Testis (tissue), 5 donors: ENCODE results near the gene NAXE. TPM values are rescaled to one million over a fixed set of nuclear protein-coding genes. Genes with fewer than 3 reads are reported as not detected.
A peak's percentile ranks its signal among the peaks of the same experiment; 100 is the strongest.

Source experiments
- DNase-seq: peaks from one replicate; pipeline ENCODE4 v3.0.0-alpha.2; 2019
- H3K27ac ChIP-seq, 2 donors: fragments of 200-600 bp; sonication (generic); one replicate each; pipeline ENCODE4 v1.5.1; 2019
- H3K27me3 ChIP-seq: fragments of 200-600 bp; sonication (generic); one replicate; pipeline ENCODE4 v1.5.1; 2019
- H3K36me3 ChIP-seq: fragments of 200-600 bp; sonication (generic); one replicate; pipeline ENCODE4 v1.5.1; 2017; ENCODE audit warnings: low read depth; ENCODE audit errors: missing control alignments
- H3K4me1 ChIP-seq: fragments of 200-600 bp; sonication (generic); one replicate; pipeline ENCODE4 v1.5.1; 2019
- H3K4me3 ChIP-seq, 2 donors: fragments of 200-600 bp; sonication (generic); one replicate each; pipeline ENCODE4 v1.5.1; 2017 to 2019
- H3K9me3 ChIP-seq: fragments of 200-600 bp; sonication (generic); one replicate; pipeline ENCODE4 v1.5.1; 2017
- CTCF ChIP-seq, 3 experiments: fragments of 450-650 bp in 2 of 3; fragments of 200-600 bp in 1 of 3; sonication (generic) in 1 of 3; IDR thresholded peaks; one replicate each; pipeline ENCODE4 v1.5.1; 2016 to 2019; ENCODE audit warnings: antibody characterized with exemption in 3 of 3, mild to moderate bottlenecking in 2 of 3, moderate library complexity in 1 of 3
- POLR2A ChIP-seq: fragments of 450-650 bp; IDR thresholded peaks from one replicate; pipeline ENCODE4 v1.6.1; 2017; ENCODE audit warnings: antibody characterized with exemption, mild to moderate bottlenecking, moderate library complexity
- WGBS, 2 donors: methylation state at CpG; one replicate each; pipeline ENCODE4 v1.1.5; 2018; 5-methylcytosine and 5-hydroxymethylcytosine counted together
- intact Hi-C: fragments of 100-400 bp; cut with DNase I; formaldehyde crosslinking; loops from one replicate; pipeline ENCODE4 v1.15.1; 2023; ENCODE audit warnings: low total_unique reads
- long read RNA-seq, 2 donors: transcript quantifications; one replicate each; lab custom pipeline, GENCODE V29; 2026
- polyA plus RNA-seq: library from polyadenylated mRNA; stranded (reverse); fragments of 350-450 nt; fragmentation: Illumina TruSeq; extraction: RNeasy Lipid Tissue Mini Kit (QIAGEN cat#74804); gene quantifications from one replicate; pipeline ENCODE4 v1.2.3, GENCODE V29; 2014; ENCODE audit warnings: low read depth, low replicate concordance; ENCODE audit not compliant: insufficient read depth
- total RNA-seq, 2 donors: library from RNA; depleted of rRNA; stranded (reverse); fragments of >200 nt; gene quantifications; one replicate each; pipeline ENCODE4 v1.2.3, GENCODE V29; 2016

NAXE gene
- total RNA-seq (100 to 1,000 TPM; 142 to 200 TPM), polyA plus RNA-seq (110 TPM)
- long read RNA-seq, donor 1, transcript NAXE-203 (6 exons, 1,125 nt), result major isoform, 50 of 62 reads
- long read RNA-seq, donor 1, partial matches to known transcripts, result 0 of 62 reads
- long read RNA-seq, donor 1, other reads (novel, unspliced or antisense), result 10 of 62 reads
- long read RNA-seq, donor 2, transcript NAXE-203 (6 exons, 1,125 nt), result major isoform, 33 of 53 reads
- long read RNA-seq, donor 2, partial matches to known transcripts, result 7 of 53 reads
- long read RNA-seq, donor 2, other reads (novel, unspliced or antisense), result 12 of 53 reads

- H3K4me1 ChIP-seq, result peaks cover 24% of the 10 kb centered on the region
- no peaks in the 10 kb centered on the region for H3K27me3 ChIP-seq
- 0% methylated on average over 4 to 25 of the region's 60 CpGs for WGBS, 2 donors
- H3K9me3 ChIP-seq, result no peaks in the 10 kb centered on the region
- H3K4me3 ChIP-seq, result peak within 1 kb of the TSS; percentile 73 to 86
- H3K27ac ChIP-seq, result peak within 1 kb of the TSS; percentile 77 to 81
- H3K36me3 ChIP-seq, result no peaks in the 10 kb centered on the region
- intact Hi-C loops, result no loop called here
- DNase-seq, result peak; percentile 85
- TF ChIP-seq CTCF (IDR thresholded peaks at IDR 0.05) (no peak), POLR2A (no peak)
These were observed at the start of gene NAXE for GRCh38 chr1:156591432-156592157. Gene NAXE (plus strand): TSS chr1:156591776. CDS start chr1:156591805, 29 bp downstream.

- 84% methylated on average over 1 of the region's 1 CpG for WGBS, 2 donors
These were observed 48.5 kb upstream of the NAXE start for GRCh38 chr1:156543066-156543465.

GRCh38 chr1:156544592-156545102 is 46.9 kb upstream of the NAXE start:
- no peak overlapping the region for H3K27ac ChIP-seq
- 94 to 95% methylated on average over 3 of the region's 3 CpGs for WGBS, 2 donors
- no peaks in the 10 kb centered on the region for H3K9me3 ChIP-seq
- H3K4me3 ChIP-seq, result no peak overlapping the region
- H3K4me1 ChIP-seq, result no peaks in the 10 kb centered on the region
- no peaks in the 10 kb centered on the region for H3K36me3 ChIP-seq
- H3K27me3 ChIP-seq, result no peaks in the 10 kb centered on the region
- no peak for DNase-seq
- intact Hi-C loops, result no loop called here
- no peak for TF ChIP-seq POLR2A
- TF ChIP-seq CTCF (IDR thresholded peaks at IDR 0.05), result no peak

More at GRCh38 chr1:156543066-156543465, 48.5 kb upstream of the NAXE start:
- Histone ChIP-seq H3K27ac (no peak overlapping the region), H3K4me3 (no peak overlapping the region), H3K27me3 (no peaks in the 10 kb centered on the region), H3K4me1 (no peaks in the 10 kb centered on the region), H3K36me3 (no peaks in the 10 kb centered on the region), H3K9me3 (no peaks in the 10 kb centered on the region)
- intact Hi-C loops, result no loop called here
- TF ChIP-seq CTCF (IDR thresholded peaks at IDR 0.05) (no peak), POLR2A (no peak)
- no peak for DNase-seq

- H3K4me3 ChIP-seq, result no peak overlapping the region
- no peak overlapping the region for H3K27ac ChIP-seq
- DNase-seq, result no peak
- no peaks in the 10 kb centered on the region for H3K4me1 ChIP-seq
- H3K9me3 ChIP-seq, result no peaks in the 10 kb centered on the region
- H3K36me3 ChIP-seq, result no peaks in the 10 kb centered on the region
- 95 to 96% methylated on average over 3 of the region's 3 CpGs for WGBS, 2 donors
- intact Hi-C loops, result no loop called here
- no peak for TF ChIP-seq POLR2A
- no peak for TF ChIP-seq CTCF (IDR thresholded peaks at IDR 0.05)
- H3K27me3 ChIP-seq, result no peaks in the 10 kb centered on the region
These were observed 45.3 kb upstream of the NAXE start for GRCh38 chr1:156546267-156546666.
